ENCODE results near the gene BTNL8. TPM values are rescaled to one million over a fixed set of nuclear protein-coding genes. Genes with fewer than 3 reads are reported as not detected.
A peak's percentile ranks its signal among the peaks of the same experiment; 100 is the strongest.

The BTNL8 gene
- total RNA-seq, 6 donors from 2014 or later: 1.2 to 10.0 (median 3.6) TPM; not detected in 1

DNA sequence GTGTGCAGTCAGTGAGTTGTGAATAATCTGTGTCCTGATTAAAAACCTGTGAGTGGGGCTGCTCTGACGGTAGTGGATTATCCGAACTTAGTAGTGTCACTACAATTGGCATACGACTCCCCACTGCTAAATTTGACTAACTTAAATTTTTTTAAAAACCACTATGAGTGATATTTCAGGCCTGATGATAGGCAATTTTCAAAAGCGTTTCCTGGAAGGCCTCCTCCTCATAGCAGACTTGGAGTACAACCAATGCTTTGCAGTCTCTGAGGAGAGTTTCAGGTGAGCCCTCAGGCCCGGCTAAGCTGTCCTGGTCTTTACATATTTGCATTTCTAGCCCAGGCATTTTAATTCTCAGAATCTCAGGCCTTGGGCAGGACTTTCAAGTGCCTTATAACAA is 10.8 kb downstream of the BTNL8 start:
- DNase-seq: no peak
- Histone ChIP-seq H3K4me1 (peaks cover 14 to 29% (median 16%) of the 10 kb centered on the region in 4 donors), H3K9me3 (no peaks in the 10 kb centered on the region), H3K27me3 (no peaks in the 10 kb centered on the region), H3K4me3 (peak overlapping the region in 1 of 4 donors; percentile 22), H3K27ac (peak overlapping the region; percentile 71 to 86 (median 76)), H3K36me3 (peaks cover 0 to 2% (median 0%) of the 10 kb centered on the region in 4 donors)
- no peak for ATAC-seq (ENCODE audit: low FRiP score in 2 of 2)
- TF ChIP-seq CTCF (IDR thresholded peaks at IDR 0.05) (no peak), POLR2AphosphoS5 (IDR thresholded peaks at IDR 0.05) (no peak), EP300 (IDR thresholded peaks at IDR 0.05) (no peak), POLR2A (IDR thresholded peaks at IDR 0.05) (no peak)
- 33 to 41% methylated on average over 5 of the region's 5 CpGs for WGBS, 2 donors

DNA sequence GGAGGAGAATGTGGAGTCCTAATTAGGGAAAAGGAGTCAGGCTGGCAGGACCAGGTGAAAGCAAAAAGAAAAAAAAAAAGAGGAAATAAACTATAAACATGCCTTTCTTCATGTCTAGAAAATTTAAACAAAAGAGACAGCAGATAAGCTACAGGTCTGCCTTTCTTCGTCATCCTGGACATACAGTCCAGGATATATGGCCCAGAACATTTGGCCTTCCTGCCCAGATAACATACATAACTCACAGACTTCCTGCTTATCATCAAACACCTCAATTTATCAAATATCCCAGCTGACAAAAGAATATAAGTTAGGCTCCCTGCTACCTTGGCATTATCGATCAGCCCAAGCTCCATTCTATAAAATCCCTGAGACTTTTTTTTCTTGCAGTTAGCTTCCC is 11.2 kb downstream of the BTNL8 start:
- H3K9me3 ChIP-seq: no peaks in the 10 kb centered on the region
- peaks cover 14 to 29% (median 16%) of the 10 kb centered on the region in 4 donors for H3K4me1 ChIP-seq
- 39 to 49% methylated on average over 2 of the region's 2 CpGs for WGBS, 2 donors
- TF ChIP-seq CTCF (IDR thresholded peaks at IDR 0.05) (no peak), POLR2AphosphoS5 (IDR thresholded peaks at IDR 0.05) (peak in 1 of 2 donors; percentile 19), POLR2A (IDR thresholded peaks at IDR 0.05) (no peak), EP300 (IDR thresholded peaks at IDR 0.05) (peak in 2 of 4 donors; percentile 16 to 76)
- peak overlapping the region; percentile 71 to 86 (median 76) for H3K27ac ChIP-seq
- DNase-seq: no peak
- H3K4me3 ChIP-seq: peak overlapping the region in 1 of 4 donors; percentile 22
- peaks cover 0 to 4% (median 0%) of the 10 kb centered on the region in 4 donors for H3K36me3 ChIP-seq
- no peak for ATAC-seq (ENCODE audit: low FRiP score in 2 of 2)
- H3K27me3 ChIP-seq: no peaks in the 10 kb centered on the region

DNA sequence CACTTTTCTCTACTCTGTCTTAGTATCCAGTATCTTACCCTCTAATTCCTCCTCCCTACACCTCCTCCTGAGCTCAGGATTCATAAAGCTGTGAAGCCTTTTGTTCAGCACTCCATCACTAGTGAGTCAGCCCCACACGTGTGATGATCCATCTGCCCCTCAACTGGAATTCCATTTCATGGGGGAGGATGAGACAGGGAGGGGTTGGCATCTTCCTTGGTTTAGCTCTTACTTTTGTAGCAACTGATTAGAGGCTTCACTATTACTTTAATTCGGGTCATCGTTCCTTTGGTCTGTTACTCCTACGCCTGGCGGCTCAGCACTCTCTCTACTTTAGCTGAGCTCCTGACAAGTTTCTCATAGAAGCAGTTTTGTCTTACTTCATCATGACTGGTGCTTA is 11.8 kb downstream of the BTNL8 start:
- H3K4me3 ChIP-seq: no peak overlapping the region
- H3K9me3 ChIP-seq: no peaks in the 10 kb centered on the region
- ATAC-seq (ENCODE audit: low FRiP score in 2 of 2) (no peak), DNase-seq (no peak)
- H3K36me3 ChIP-seq: peaks cover 0 to 4% (median 0%) of the 10 kb centered on the region in 4 donors
- peaks cover 14 to 29% (median 16%) of the 10 kb centered on the region in 4 donors for H3K4me1 ChIP-seq
- peak overlapping the region; percentile 48 to 86 (median 75) for H3K27ac ChIP-seq
- TF ChIP-seq EP300 (IDR thresholded peaks at IDR 0.05) (no peak), POLR2AphosphoS5 (IDR thresholded peaks at IDR 0.05) (no peak), CTCF (IDR thresholded peaks at IDR 0.05) (no peak), POLR2A (IDR thresholded peaks at IDR 0.05) (no peak)
- WGBS, 2 donors: 85 to 88% methylated on average over 5 of the region's 5 CpGs
- no peaks in the 10 kb centered on the region for H3K27me3 ChIP-seq

- peaks cover 0 to 4% (median 0%) of the 10 kb centered on the region in 4 donors for H3K36me3 ChIP-seq
- ATAC-seq (ENCODE audit: low FRiP score in 2 of 2) (no peak), DNase-seq (no peak)
- no peaks in the 10 kb centered on the region for H3K27me3 ChIP-seq
- WGBS, 2 donors: 86 to 100% methylated on average over 2 of the region's 2 CpGs
- TF ChIP-seq EP300 (IDR thresholded peaks at IDR 0.05): no peak
- no peak for TF ChIP-seq CTCF (IDR thresholded peaks at IDR 0.05)
- no peak for TF ChIP-seq POLR2AphosphoS5 (IDR thresholded peaks at IDR 0.05)
- no peak for TF ChIP-seq POLR2A (IDR thresholded peaks at IDR 0.05)
- H3K27ac ChIP-seq: no peak overlapping the region
- H3K4me3 ChIP-seq: no peak overlapping the region
- H3K4me1 ChIP-seq: peaks cover 3 to 17% (median 9%) of the 10 kb centered on the region in 4 donors
- H3K9me3 ChIP-seq: no peaks in the 10 kb centered on the region
Measured at GRCh38 chr5:180914646-180915045, 15.7 kb downstream of the BTNL8 start.

DNA sequence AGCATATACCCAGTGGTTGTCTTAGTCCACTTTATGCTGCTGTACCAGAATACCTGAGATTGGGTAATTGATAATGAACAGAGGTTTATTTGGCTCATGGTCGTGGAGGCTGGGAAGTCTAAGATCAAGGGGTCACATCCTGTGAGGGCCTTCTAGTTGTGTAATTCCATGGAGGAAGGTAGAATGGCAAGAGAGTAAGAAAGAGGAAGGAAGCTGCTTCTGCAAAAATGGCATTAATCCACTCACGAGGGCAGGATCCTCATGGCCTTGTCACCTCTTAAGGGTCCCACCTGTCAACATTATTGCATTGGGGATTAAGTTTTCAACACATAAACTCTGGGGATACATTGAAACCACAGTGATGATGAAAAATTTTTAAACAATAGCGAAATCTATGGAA is 17.0 kb downstream of the BTNL8 start:
- H3K4me3 ChIP-seq: no peak overlapping the region
- WGBS, 2 donors: 44 to 47% methylated on average over 3 of the region's 3 CpGs
- H3K27me3 ChIP-seq: no peaks in the 10 kb centered on the region
- H3K4me1 ChIP-seq: peaks cover 0 to 5% (median 0%) of the 10 kb centered on the region in 4 donors
- H3K9me3 ChIP-seq: no peaks in the 10 kb centered on the region
- TF ChIP-seq EP300 (IDR thresholded peaks at IDR 0.05): no peak
- DNase-seq (no peak), ATAC-seq (ENCODE audit: low FRiP score in 2 of 2) (no peak)
- H3K27ac ChIP-seq: no peak overlapping the region
- H3K36me3 ChIP-seq: peaks cover 0 to 4% (median 0%) of the 10 kb centered on the region in 4 donors

Measured in upper lobe of left lung (tissue), 6 donors.